ENCODE measurements around the gene CELF3. TPM values are rescaled to one million over a fixed set of nuclear protein-coding genes. Genes with fewer than 3 reads are reported as not detected.

Gene CELF3
- polyA plus RNA-seq, 1 experiment: not detected

GRCh38 chr1:151759241-151759640 lies 42.6 kb upstream of the CELF3 start:
- TF ChIP-seq CTCF (IDR thresholded peaks at IDR 0.05; ENCODE audit: insufficient read depth, low read depth, low read length): no peak
- CTCF ChIA-PET: no interaction called here

DNA sequence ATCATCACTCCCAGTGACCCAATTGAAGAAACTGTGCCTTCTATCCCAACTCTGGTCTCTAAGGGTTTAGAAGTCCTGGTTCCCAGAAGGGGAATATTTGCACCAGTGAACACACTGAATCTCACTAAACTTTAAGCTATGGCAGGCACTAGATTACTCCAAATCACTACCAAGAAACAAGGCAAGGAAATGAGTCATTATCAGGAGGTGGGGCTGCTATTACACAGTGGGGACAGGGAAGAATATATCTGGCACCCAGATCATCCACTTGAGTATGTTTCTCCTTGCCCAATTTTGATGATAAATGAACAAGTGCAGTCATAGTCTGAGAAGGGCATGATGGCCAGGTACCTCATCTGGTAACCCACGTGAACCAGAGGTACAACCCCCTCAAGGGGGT lies 39.7 kb upstream of the CELF3 start:
- TF ChIP-seq CTCF (IDR thresholded peaks at IDR 0.05; ENCODE audit: insufficient read depth, low read depth, low read length): no peak
- ChIA-PET POLR2A (no interaction called here), CTCF (interaction anchor here (0.6 kb wide), 1 partner anchor 18 kb away, joined by 3 read pairs; no protein-coding TSS in a partner anchor)
- no peak overlapping the region for H3K4me3 ChIP-seq (ENCODE audit: low read depth, low read length)
- H3K27me3 ChIP-seq (ENCODE audit: control insufficient read depth, insufficient read depth, low read length): no peaks in the 10 kb centered on the region
- peaks cover 1% of the 10 kb centered on the region; the same call in 1 of the 2 replicates for H3K36me3 ChIP-seq (ENCODE audit: control insufficient read depth, insufficient read depth, low read length)
- DNase-seq (ENCODE audit: low read depth): no peak

More at GRCh38 chr1:151759241-151759640, 42.6 kb upstream of the CELF3 start:
- H3K4me3 ChIP-seq (ENCODE audit: low read depth, low read length): no peak overlapping the region
- H3K27me3 ChIP-seq (ENCODE audit: control insufficient read depth, insufficient read depth, low read length): no peaks in the 10 kb centered on the region
- peaks cover 7% of the 10 kb centered on the region for H3K36me3 ChIP-seq (ENCODE audit: control insufficient read depth, insufficient read depth, low read length)
- no peak for DNase-seq (ENCODE audit: low read depth)
- POLR2A ChIA-PET: interaction anchor here (0.6 kb wide), 1 partner anchor 343 kb away, joined by 19 read pairs; no protein-coding TSS in a partner anchor

- no peaks in the 10 kb centered on the region for H3K36me3 ChIP-seq (ENCODE audit: control insufficient read depth, insufficient read depth, low read length)
- no peak for TF ChIP-seq CTCF (IDR thresholded peaks at IDR 0.05; ENCODE audit: insufficient read depth, low read depth, low read length)
- ChIA-PET CTCF (interaction anchor here (1.1 kb wide), 1 partner anchor 192 kb away, joined by 3 read pairs; no protein-coding TSS in a partner anchor), POLR2A (interaction anchor here (0.7 kb wide), 1 partner anchor 198 kb away, joined by 4 read pairs; no protein-coding TSS in a partner anchor)
- peaks cover 5% of the 10 kb centered on the region for H3K27me3 ChIP-seq (ENCODE audit: control insufficient read depth, insufficient read depth, low read length)
- H3K4me3 ChIP-seq (ENCODE audit: low read depth, low read length): no peak overlapping the region
- DNase-seq (ENCODE audit: low read depth): no peak
Observed at GRCh38 chr1:151741516-151741915, 24.9 kb upstream of the CELF3 start.

- no peaks in the 10 kb centered on the region for H3K36me3 ChIP-seq (ENCODE audit: control insufficient read depth, insufficient read depth, low read length)
- H3K4me3 ChIP-seq (ENCODE audit: low read depth, low read length): no peak overlapping the region
- CTCF ChIA-PET: interaction anchor here (0.9 kb wide), 1 partner anchor 35 kb away, joined by 3 read pairs; no protein-coding TSS in a partner anchor
- POLR2A ChIA-PET: no interaction called here
- DNase-seq (ENCODE audit: low read depth): no peak
- peaks cover 4% of the 10 kb centered on the region for H3K27me3 ChIP-seq (ENCODE audit: control insufficient read depth, insufficient read depth, low read length)
- no peak for TF ChIP-seq CTCF (IDR thresholded peaks at IDR 0.05; ENCODE audit: insufficient read depth, low read depth, low read length)
Observed at GRCh38 chr1:151739590-151740355, 23.2 kb upstream of the CELF3 start.

- DNase-seq (ENCODE audit: low read depth): no peak
- peaks cover 4% of the 10 kb centered on the region for H3K27me3 ChIP-seq (ENCODE audit: control insufficient read depth, insufficient read depth, low read length)
- ChIA-PET CTCF (interaction anchor here (0.7 to 1.8 kb wide), 6 partner anchors 19 to 342 kb away, joined by 3 to 6 read pairs (median 4); no protein-coding TSS in a partner anchor), POLR2A (no interaction called here)
- H3K4me3 ChIP-seq (ENCODE audit: low read depth, low read length): no peak overlapping the region
- no peaks in the 10 kb centered on the region for H3K36me3 ChIP-seq (ENCODE audit: control insufficient read depth, insufficient read depth, low read length)
- TF ChIP-seq CTCF (IDR thresholded peaks at IDR 0.05; ENCODE audit: insufficient read depth, low read depth, low read length): no peak
Observed at GRCh38 chr1:151737479-151737878, 20.9 kb upstream of the CELF3 start.

Data from BJ (cell line).